ENCODE measurements around the gene TERF2IP. TPM values are rescaled to one million over a fixed set of nuclear protein-coding genes. Genes with fewer than 3 reads are reported as not detected.

TERF2IP gene
- total RNA-seq, 4 donors from 2014 or later, result 72.6 to 97.2 (median 85.2) TPM

GRCh38 chr16:75640598-75640997, 7.0 kb upstream of the TERF2IP start:
- WGBS, 2 donors, result 83 to 97% methylated on average over 6 of the region's 6 CpGs
- DNase-seq (ENCODE audit: low spot score in 2 of 2), result no peak
- TF ChIP-seq POLR2A (IDR thresholded peaks at IDR 0.05) (no peak), CTCF (IDR thresholded peaks at IDR 0.05) (no peak)
- intact Hi-C loops (cut with DNase I; ENCODE audit: low total_unique reads), result loop anchor here (10.0 kb wide), 1 partner anchor 124 kb away; no protein-coding TSS in a partner anchor
- H3K4me3 ChIP-seq (ENCODE audit: low read depth, poor library complexity, severe bottlenecking), result no peak overlapping the region

GRCh38 chr16:75644240-75645012, 3.1 kb upstream of the TERF2IP start:
- no peak for DNase-seq (ENCODE audit: low spot score in 2 of 2)
- intact Hi-C loops (cut with DNase I; ENCODE audit: low total_unique reads), result loop anchor here (10.0 kb wide), 1 partner anchor 120 kb away; no protein-coding TSS in a partner anchor
- TF ChIP-seq CTCF (IDR thresholded peaks at IDR 0.05) (no peak), POLR2A (IDR thresholded peaks at IDR 0.05) (no peak)
- no peak overlapping the region for H3K4me3 ChIP-seq (ENCODE audit: low read depth, poor library complexity, severe bottlenecking)
- 87 to 88% methylated on average over 7 of the region's 7 CpGs for WGBS, 2 donors

- intact Hi-C loops (cut with DNase I; ENCODE audit: low total_unique reads), result loop anchor here (10.0 kb wide), 1 partner anchor 118 kb away; no protein-coding TSS in a partner anchor
- no peak for TF ChIP-seq CTCF (IDR thresholded peaks at IDR 0.05)
- no peak for TF ChIP-seq POLR2A (IDR thresholded peaks at IDR 0.05)
- H3K4me3 ChIP-seq (ENCODE audit: low read depth, poor library complexity, severe bottlenecking), result peak overlapping the region; percentile 91
- WGBS, 2 donors, result 0 to 1% methylated on average over 14 to 18 of the region's 18 CpGs
- DNase-seq (ENCODE audit: low spot score in 2 of 2), result no peak
Observed at GRCh38 chr16:75647112-75647491, 471 bp upstream of the TERF2IP start.

GRCh38 chr16:75648265-75649076, 898 bp downstream of the TERF2IP start:
- intact Hi-C loops (cut with DNase I; ENCODE audit: low total_unique reads), result loop anchor here (10.0 kb wide), 1 partner anchor 116 kb away; no protein-coding TSS in a partner anchor
- peak overlapping the region; percentile 67 for H3K4me3 ChIP-seq (ENCODE audit: low read depth, poor library complexity, severe bottlenecking)
- 0% methylated on average over 55 to 61 of the region's 62 CpGs for WGBS, 2 donors
- no peak for TF ChIP-seq CTCF (IDR thresholded peaks at IDR 0.05)
- TF ChIP-seq POLR2A (IDR thresholded peaks at IDR 0.05), result no peak
- peak; percentile 85 to 98 for DNase-seq (ENCODE audit: low spot score in 2 of 2)

- intact Hi-C loops (cut with DNase I; ENCODE audit: low total_unique reads), result no loop called here
- TF ChIP-seq POLR2A (IDR thresholded peaks at IDR 0.05) (no peak), CTCF (IDR thresholded peaks at IDR 0.05) (no peak)
- WGBS, 2 donors, result 46 to 64% methylated on average over 1 of the region's 1 CpG
- H3K4me3 ChIP-seq (ENCODE audit: low read depth, poor library complexity, severe bottlenecking), result no peak overlapping the region
- no peak for DNase-seq (ENCODE audit: low spot score in 2 of 2)
Observed at GRCh38 chr16:75653922-75654321, 6.3 kb downstream of the TERF2IP start.
